DOHH2 (cell line): Measurements from ENCODE around the gene CPSF4L.

Source experiments
- H3F3A ChIP-seq: fragments of 200-600 bp; sonication (generic), shearing (Covaris generic); 2 replicates; pipeline ENCODE4 v1.6.0; 2016; ENCODE audit warnings: antibody characterized with exemption, mild to moderate bottlenecking; ENCODE audit not compliant: control insufficient read depth, insufficient read depth
- H3K27ac ChIP-seq: fragments of 200-600 bp; sonication (generic); 2 replicates; pipeline ENCODE4 v1.5.1; 2014; ENCODE audit warnings: low read depth, mild to moderate bottlenecking, low read length, moderate library complexity
- H3K27me3 ChIP-seq: fragments of 200-600 bp; sonication (generic); 2 replicates; pipeline ENCODE4 v1.6.1; 2014; ENCODE audit warnings: mild to moderate bottlenecking, low read length, mixed read lengths; ENCODE audit not compliant: control insufficient read depth
- H3K36me3 ChIP-seq: fragments of 200-600 bp; sonication (generic); 2 replicates; pipeline ENCODE4 v1.6.1; 2014; ENCODE audit warnings: mild to moderate bottlenecking, low read length, moderate library complexity, mixed read lengths; ENCODE audit not compliant: control insufficient read depth
- H3K4me1 ChIP-seq: fragments of 200-600 bp; sonication (generic); 2 replicates; pipeline ENCODE4 v1.6.1; 2014; ENCODE audit warnings: mild to moderate bottlenecking, low read length, mixed read lengths; ENCODE audit not compliant: control insufficient read depth
- H3K4me2 ChIP-seq: fragments of 200-600 bp; sonication (generic); 2 replicates; pipeline ENCODE4 v1.6.0; 2014; ENCODE audit warnings: mild to moderate bottlenecking, low read length, moderate library complexity
- H3K4me3 ChIP-seq: fragments of 200-600 bp; sonication (generic); 2 replicates; pipeline ENCODE4 v1.5.1; 2014; ENCODE audit warnings: mild to moderate bottlenecking, low read length, mixed read lengths
- H3K79me2 ChIP-seq: fragments of 200-600 bp; sonication (generic); 2 replicates; pipeline ENCODE4 v1.6.1; 2014; ENCODE audit warnings: mild to moderate bottlenecking, low read length, mixed read lengths; ENCODE audit not compliant: control insufficient read depth
- H3K9me2 ChIP-seq: fragments of 200-600 bp; sonication (generic); replicated peaks from 2 replicates; pipeline ENCODE4 v1.6.1; 2014; ENCODE audit warnings: mild to moderate bottlenecking, low read length, mixed read lengths; ENCODE audit not compliant: control insufficient read depth
- H3K9me3 ChIP-seq: fragments of 200-600 bp; sonication (generic); 2 replicates; pipeline ENCODE4 v1.6.1; 2014; ENCODE audit warnings: antibody characterized with exemption, low read length, mixed read lengths; ENCODE audit not compliant: control insufficient read depth, insufficient read depth
- H4K20me1 ChIP-seq: fragments of 200-600 bp; sonication (generic); 2 replicates; pipeline ENCODE4 v1.6.0; 2014; ENCODE audit warnings: low read depth, mild to moderate bottlenecking, antibody characterized with exemption, low read length, moderate library complexity; ENCODE audit not compliant: control insufficient read depth, insufficient read depth
- EZH2phosphoT487 ChIP-seq: fragments of 200-600 bp; sonication (generic); IDR thresholded peaks from 2 replicates; pipeline ENCODE4 v1.6.1; 2017; ENCODE audit warnings: borderline replicate concordance, mild to moderate bottlenecking, antibody characterized with exemption, low read length, moderate library complexity, mixed read lengths
- TF ChIP-seq, protein P1 (sequence below): fragments of 200-600 bp; sonication (generic); IDR thresholded peaks from one replicate; pipeline ENCODE4 v1.5.1; 2014; ENCODE audit warnings: antibody characterized with exemption, mild to moderate bottlenecking, low read depth, low read length; ENCODE audit not compliant: poor library complexity, severe bottlenecking

CPSF4L gene

DNA sequence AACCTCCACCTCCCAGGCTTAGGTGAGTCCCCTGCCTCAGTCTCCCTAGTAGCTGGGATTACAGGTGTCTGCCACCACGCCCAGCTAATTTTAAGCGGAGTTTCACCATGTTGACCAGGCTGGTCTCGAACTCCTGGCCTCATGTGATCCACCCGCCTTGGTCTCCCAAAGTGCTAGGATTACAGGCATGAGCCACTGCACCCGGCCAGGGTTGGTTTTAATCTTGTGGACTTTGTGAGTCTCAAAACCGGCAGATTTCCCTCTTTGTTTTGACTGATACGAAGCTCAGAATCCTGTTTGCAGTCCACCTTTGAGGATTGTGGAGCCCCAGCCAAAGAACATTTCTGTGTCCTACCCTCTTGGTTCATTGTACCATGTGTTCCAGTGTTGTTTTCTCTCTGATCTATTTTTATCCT is 16.4 kb upstream of the CPSF4L start:
- no peak for TF ChIP-seq EZH2phosphoT487
- Histone ChIP-seq H3K4me1 (no peaks in the 10 kb centered on the region), H3F3A (no peaks in the 10 kb centered on the region), H3K4me2 (no peak overlapping the region), H3K9me2 (no peaks in the 10 kb centered on the region), H3K9me3 (no peaks in the 10 kb centered on the region), H3K79me2 (no peaks in the 10 kb centered on the region), H3K36me3 (no peaks in the 10 kb centered on the region), H3K27me3 (no peaks in the 10 kb centered on the region), H3K4me3 (no peak overlapping the region), H3K27ac (no peak overlapping the region), H4K20me1 (peaks cover 3% of the 10 kb centered on the region; the same call in 1 of the 2 replicates)

DNA sequence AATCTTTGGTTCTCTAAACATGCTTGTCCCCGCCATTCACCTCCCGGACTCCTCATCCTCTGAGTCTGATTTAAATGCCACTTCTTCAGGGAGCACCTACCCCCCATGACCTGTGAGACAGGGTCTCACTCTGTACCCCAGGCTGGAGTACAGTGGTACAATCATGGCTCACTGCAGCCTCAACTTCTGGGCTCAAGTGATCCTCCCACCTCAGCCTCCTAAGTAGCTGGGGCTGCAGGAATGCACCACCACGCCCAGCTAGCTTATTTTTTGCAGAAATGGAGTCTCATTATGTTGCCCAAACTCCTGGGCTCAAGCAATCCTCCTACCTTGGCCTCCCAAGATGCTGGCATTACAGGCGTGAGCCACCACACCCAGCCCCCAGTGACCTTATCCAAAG is 12.8 kb upstream of the CPSF4L start:
- H4K20me1 ChIP-seq: peaks cover 3% of the 10 kb centered on the region; the same call in 1 of the 2 replicates
- H3K4me3 ChIP-seq: no peak overlapping the region
- H3K4me2 ChIP-seq: no peak overlapping the region
- no peaks in the 10 kb centered on the region for H3K9me2 ChIP-seq
- no peaks in the 10 kb centered on the region for H3F3A ChIP-seq
- H3K27me3 ChIP-seq: no peaks in the 10 kb centered on the region
- no peaks in the 10 kb centered on the region for H3K9me3 ChIP-seq
- peaks cover 9% of the 10 kb centered on the region for H3K4me1 ChIP-seq
- no peaks in the 10 kb centered on the region for H3K79me2 ChIP-seq
- TF ChIP-seq EZH2phosphoT487: no peak
- TF ChIP-seq, protein P1, sequence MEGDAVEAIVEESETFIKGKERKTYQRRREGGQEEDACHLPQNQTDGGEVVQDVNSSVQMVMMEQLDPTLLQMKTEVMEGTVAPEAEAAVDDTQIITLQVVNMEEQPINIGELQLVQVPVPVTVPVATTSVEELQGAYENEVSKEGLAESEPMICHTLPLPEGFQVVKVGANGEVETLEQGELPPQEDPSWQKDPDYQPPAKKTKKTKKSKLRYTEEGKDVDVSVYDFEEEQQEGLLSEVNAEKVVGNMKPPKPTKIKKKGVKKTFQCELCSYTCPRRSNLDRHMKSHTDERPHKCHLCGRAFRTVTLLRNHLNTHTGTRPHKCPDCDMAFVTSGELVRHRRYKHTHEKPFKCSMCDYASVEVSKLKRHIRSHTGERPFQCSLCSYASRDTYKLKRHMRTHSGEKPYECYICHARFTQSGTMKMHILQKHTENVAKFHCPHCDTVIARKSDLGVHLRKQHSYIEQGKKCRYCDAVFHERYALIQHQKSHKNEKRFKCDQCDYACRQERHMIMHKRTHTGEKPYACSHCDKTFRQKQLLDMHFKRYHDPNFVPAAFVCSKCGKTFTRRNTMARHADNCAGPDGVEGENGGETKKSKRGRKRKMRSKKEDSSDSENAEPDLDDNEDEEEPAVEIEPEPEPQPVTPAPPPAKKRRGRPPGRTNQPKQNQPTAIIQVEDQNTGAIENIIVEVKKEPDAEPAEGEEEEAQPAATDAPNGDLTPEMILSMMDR: no peak
- no peaks in the 10 kb centered on the region for H3K36me3 ChIP-seq
- H3K27ac ChIP-seq: no peak overlapping the region

DNA sequence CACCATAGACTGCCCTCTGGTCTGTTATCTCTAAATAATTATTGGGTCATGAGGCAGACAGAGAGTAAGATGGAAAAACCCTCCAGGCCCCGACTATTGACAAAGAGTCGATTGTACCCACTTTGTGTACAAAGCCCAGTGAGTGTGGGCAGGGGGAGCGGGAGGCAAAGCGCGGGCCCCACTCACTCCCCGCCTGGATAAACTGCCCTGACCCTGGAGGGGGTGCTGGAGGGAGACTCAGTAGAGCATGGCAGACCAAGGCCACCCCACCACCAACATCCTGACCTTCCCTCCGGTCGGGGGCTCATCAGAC is 11.2 kb upstream of the CPSF4L start:
- no peaks in the 10 kb centered on the region for H3K9me3 ChIP-seq
- no peak overlapping the region for H3K4me3 ChIP-seq
- peaks cover 3% of the 10 kb centered on the region; the same call in 1 of the 2 replicates for H4K20me1 ChIP-seq
- H3K36me3 ChIP-seq: no peaks in the 10 kb centered on the region
- no peak overlapping the region for H3K4me2 ChIP-seq
- peaks cover 9% of the 10 kb centered on the region for H3K4me1 ChIP-seq
- no peaks in the 10 kb centered on the region for H3F3A ChIP-seq
- H3K9me2 ChIP-seq: no peaks in the 10 kb centered on the region
- H3K27ac ChIP-seq: no peak overlapping the region
- H3K79me2 ChIP-seq: no peaks in the 10 kb centered on the region
- H3K27me3 ChIP-seq: no peaks in the 10 kb centered on the region
- TF ChIP-seq, protein P1: no peak
- no peak for TF ChIP-seq EZH2phosphoT487

DNA sequence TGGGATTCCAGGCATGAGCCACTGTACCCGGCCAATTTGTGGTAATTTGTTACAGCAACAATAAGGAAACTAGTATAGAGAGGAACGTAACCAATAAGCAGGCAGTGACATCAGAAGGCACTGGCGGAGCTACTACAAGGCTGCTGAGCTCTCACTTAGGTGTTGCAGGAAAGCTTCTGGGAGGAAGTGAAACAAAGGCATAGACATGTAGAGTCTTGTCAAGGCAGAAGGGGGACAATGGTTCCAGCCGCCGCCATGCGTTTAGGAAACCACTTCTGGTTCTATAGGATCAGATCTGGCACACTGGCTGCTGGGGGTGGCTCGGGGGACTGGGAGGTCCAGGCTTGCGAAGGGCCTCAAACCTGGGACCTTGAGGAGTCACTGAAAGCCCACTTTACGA is 9.4 kb upstream of the CPSF4L start:
- H4K20me1 ChIP-seq: no peaks in the 10 kb centered on the region
- no peaks in the 10 kb centered on the region for H3K79me2 ChIP-seq
- H3K9me2 ChIP-seq: no peaks in the 10 kb centered on the region
- H3K27me3 ChIP-seq: no peaks in the 10 kb centered on the region
- no peaks in the 10 kb centered on the region for H3K9me3 ChIP-seq
- no peaks in the 10 kb centered on the region for H3F3A ChIP-seq
- H3K36me3 ChIP-seq: no peaks in the 10 kb centered on the region
- H3K27ac ChIP-seq: no peak overlapping the region
- TF ChIP-seq, protein P1: no peak
- TF ChIP-seq EZH2phosphoT487: no peak
- H3K4me3 ChIP-seq: no peak overlapping the region
- H3K4me2 ChIP-seq: no peak overlapping the region
- H3K4me1 ChIP-seq: peaks cover 9% of the 10 kb centered on the region
